Activated effector memory CD4-positive, alpha-beta T cell treated with Interleukin-2 at 50 U/mL for 16 hours (primary cell): ENCODE measurements around the gene STARD4.

ENCODE experiments used
- DNase-seq: peaks from one replicate; pipeline ENCODE4 v3.0.0-alpha.2; 2020

Gene STARD4

DNA sequence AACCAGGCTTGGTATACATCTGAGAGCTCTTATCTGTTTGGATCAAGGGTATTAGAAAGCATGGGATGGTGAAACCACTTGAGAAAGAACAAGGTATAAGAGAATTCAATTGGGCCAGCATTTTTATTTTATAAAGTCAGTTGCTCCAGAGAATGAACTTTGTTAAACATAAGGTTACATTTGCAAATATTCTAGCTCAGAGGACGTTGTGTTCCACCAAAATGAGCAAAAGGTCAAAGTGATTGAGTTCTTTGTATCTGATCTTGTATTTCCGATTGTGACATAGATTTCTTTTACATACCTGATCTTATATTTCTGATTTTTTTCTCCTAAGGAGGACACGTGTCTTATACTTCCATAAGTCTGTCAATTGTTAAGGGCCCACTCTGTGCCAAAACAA lies 8.6 kb upstream of the STARD4 start:
- DNase-seq, result no peak

GRCh38 chr5:111518777-111519176 lies 6.4 kb upstream of the STARD4 start:
- DNase-seq, result no peak

- DNase-seq, result no peak
Measured at GRCh38 chr5:111517853-111518501, 5.6 kb upstream of the STARD4 start.

DNA sequence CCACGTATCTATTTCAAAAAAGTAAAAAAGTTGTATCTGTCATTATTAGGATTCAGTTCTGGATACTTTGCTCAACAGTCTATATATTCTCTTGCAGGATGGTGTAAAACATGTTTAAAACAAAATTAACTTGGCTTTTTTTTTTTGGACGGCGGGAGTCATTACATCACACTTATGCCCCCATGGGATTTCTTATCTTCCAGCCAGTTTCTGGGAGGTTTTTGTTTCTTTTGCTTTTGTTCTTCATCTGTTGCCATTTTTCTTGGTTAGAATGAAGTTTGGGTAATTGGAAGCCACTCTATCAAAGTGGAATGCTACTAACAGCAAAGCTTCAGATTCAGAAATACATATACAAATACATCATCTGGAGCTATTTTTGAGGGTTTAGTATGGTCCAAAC lies 1.8 kb upstream of the STARD4 start:
- no peak for DNase-seq

DNA sequence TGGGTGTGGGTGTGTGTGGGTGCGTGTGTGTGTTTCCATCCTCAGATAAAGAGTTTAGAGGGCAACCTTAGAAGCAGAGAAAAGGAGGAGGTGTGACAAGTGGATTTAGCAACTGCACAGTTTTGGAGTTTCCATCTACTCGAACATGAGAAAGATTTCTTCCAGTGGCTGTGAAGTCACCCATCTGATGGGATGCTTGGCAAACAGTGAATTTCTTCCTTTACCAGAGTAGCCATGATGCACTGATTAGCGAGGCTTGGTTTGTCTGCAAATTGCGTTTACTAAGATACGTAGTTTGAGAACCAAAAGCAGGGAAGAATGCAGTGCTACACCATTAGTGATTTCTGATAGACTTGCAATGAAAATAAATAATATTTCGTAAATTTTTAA lies 791 bp upstream of the STARD4 start:
- no peak for DNase-seq

GRCh38 chr5:111511831-111512374 lies 432 bp downstream of the STARD4 start:
- DNase-seq, result no peak

- DNase-seq, result no peak
Measured at GRCh38 chr5:111511174-111511830, 1.0 kb downstream of the STARD4 start.

DNA sequence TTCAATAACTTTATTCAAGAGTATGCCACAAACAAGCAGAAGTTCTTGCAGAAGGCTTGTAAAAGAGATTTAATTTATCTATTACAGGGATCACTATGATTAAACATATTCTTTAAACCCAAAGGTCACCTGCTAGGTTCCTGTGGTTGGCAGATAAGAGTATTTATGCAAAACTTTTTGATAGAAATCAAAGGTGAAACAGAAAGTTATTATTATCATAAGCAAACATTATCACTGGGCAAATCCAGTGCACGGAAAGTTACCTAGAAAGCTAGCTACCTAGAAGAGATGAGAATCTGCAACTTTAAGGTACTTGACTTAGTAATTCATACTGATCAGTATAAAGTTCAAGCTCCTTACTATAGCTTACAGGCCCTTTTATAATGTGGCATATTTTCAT lies 3.2 kb downstream of the STARD4 start:
- no peak for DNase-seq

DNA sequence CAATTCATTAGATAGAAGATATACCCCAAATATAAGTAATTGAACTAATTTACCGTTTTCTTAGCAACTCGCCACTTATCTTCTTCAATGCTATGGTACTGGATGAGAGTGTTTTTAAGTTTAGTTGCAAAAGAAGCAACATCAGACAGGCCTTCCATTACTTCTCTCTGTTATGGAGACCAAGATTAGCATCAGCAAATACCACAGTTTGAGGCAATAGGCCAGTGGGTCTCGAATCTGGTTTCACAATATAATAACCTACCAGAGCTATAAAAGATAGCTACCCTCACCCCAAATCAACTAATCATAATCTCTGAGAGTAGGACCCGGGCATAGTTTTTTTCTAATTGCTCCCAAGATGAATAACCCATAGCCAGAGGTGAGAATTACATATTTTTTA lies 5.1 kb downstream of the STARD4 start:
- DNase-seq, result no peak

GRCh38 chr5:111505096-111505495 lies 7.2 kb downstream of the STARD4 start:
- no peak for DNase-seq

DNA sequence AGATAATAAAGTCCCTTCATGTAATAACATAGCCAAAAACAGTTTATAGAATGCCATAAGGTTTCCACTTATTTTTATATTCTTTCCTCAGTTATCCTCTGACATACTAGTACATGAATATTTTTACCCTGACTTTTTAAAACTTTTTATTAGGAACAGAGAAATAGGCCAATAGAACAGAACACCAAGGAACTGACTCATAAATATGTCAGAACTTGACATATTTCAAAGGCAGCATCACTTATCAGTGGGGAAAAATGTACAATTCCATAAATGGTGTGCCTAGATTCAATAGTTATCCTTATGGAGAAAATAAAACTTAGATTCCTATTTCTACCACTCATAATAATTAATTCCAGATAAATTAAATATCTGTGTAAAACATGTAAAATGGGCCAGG lies 9.4 kb downstream of the STARD4 start:
- no peak for DNase-seq

- no peak for DNase-seq
Measured at GRCh38 chr5:111498346-111498745, 14.0 kb downstream of the STARD4 start.

- no peak for DNase-seq
Measured at GRCh38 chr5:111495159-111495558, 17.2 kb downstream of the STARD4 start.

DNA sequence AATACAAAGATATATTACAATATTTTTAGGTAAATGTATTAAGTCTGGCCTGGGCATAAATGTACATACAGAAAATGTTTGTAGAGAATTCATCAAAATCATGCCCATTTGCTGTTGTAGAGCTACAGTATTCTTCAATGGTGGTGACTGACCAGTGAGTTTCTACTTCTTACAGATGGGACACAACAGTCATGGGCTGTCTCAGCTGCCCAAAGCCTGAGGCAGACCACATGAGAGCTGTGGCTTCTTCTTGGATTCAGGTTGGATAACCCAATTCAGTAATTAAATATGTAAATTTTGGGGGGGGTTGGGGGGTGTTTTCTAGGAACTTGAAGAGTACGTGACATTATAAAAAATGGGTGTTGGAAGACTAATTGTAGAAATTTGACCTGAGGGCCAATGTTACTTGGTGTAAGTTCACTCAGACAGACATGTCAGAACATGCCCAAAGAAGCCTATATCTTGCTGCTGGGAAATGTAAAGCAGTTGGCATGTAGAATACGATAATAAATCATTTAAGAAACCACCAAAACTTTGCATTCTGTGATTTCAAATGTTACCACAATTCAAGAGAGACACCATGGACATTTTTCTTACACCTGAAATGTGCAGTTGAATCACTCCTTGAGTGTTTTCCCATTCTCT lies 17.9 kb downstream of the STARD4 start:
- DNase-seq, result no peak

DNA sequence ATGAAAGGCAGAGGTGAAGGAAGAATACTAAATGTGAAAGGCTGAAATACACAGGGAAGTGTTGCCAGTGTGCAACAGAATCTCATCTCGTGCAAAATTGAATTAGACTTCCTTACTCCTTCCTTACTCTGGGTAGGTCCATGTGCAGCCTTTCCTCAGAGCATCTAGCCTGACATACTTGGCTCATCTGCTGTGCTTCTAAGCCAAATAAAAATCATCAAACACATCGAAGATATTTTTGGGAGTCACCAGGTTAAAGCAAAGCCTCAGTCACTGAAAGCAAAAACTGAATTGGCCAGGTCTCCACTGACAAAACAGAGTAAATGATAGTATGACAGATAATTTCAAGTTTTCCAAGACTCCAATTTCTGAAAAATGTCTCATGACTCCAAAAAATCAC lies 19.3 kb downstream of the STARD4 start:
- no peak for DNase-seq

GRCh38 chr5:111488353-111488752 lies 24.0 kb downstream of the STARD4 start:
- no peak for DNase-seq

- DNase-seq, result no peak
Measured at GRCh38 chr5:111486926-111487325, 25.4 kb downstream of the STARD4 start.

DNA sequence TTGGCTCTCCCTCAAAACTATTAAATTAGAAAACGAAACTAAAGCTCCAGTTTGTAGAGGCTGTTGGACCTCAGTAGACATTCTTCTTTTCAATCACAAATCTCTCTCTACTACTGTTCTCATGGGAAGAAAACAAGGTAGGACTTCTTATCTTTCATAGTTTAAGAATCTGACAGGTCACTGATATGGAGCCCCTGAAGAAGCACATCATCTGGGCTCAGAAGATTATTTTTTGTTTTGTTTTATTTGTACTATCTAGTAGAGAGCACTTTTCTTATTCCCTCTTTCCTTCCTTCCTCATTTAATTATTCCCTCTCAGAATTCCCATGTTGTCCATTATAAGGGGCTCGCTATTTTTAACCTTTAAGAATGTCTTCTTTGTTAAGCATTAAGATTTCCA lies 26.3 kb downstream of the STARD4 start:
- no peak for DNase-seq

DNA sequence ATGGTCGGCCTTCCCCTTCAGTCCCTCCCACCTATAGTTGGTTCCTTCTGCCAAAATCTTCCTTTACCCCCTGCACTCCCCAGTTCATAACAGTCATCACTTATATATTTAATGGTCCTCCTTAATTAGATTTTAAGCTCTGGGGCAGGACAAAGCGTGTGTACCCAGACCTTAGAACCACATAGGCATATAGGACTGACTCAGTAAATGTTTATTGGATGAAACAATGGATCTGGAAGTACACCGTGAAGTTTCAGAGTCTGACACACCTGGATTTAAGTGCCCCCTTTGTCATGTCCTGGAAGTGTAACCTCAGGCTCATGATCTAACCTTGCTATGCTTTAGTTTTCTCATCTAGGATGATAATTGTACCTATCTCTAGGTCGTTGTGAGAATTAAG lies 32.0 kb downstream of the STARD4 start:
- DNase-seq, result no peak

- DNase-seq, result no peak
Measured at GRCh38 chr5:111478898-111479297, 33.4 kb downstream of the STARD4 start.

- no peak for DNase-seq
Measured at GRCh38 chr5:111478266-111478665, 34.1 kb downstream of the STARD4 start.

GRCh38 chr5:111472579-111472978 lies 39.8 kb downstream of the STARD4 start:
- DNase-seq, result no peak

- no peak for DNase-seq
Measured at GRCh38 chr5:111472096-111472495, 40.2 kb downstream of the STARD4 start.

GRCh38 chr5:111469903-111470302 lies 42.4 kb downstream of the STARD4 start:
- no peak for DNase-seq
